HepG2 (cell line): ENCODE measurements around the gene PRR11. TPM values are rescaled to one million over a fixed set of nuclear protein-coding genes. Genes with fewer than 3 reads are reported as not detected.
"Not testable (repeated sequence)": the region's sequence is repeated elsewhere in the genome, so short reads cannot be mapped to it uniquely, and the experiment has no call there.

Experiments
- ATAC-seq: fragments of 200-7000 bp; cut with Tn5 transposase; 3 replicates; pipeline ENCODE4 v1.9.1; 2020; ENCODE audit warnings: mild to moderate bottlenecking, moderate library complexity
- BruUV-seq: library from RNA; stranded (reverse); fragments of 400-500 nt; replicated peaks from 2 replicates; lab custom pipeline; 2021; lab: Mats Ljungman, UMichigan
- CTCF ChIA-PET: fragments of 300-600 bp; formaldehyde crosslinking; extraction: SDS; loops from one replicate; lab custom pipeline; 2021; ENCODE audit warnings: low total read pairs, inconsistent platforms, low intra/inter-chr PET ratio; lab: Yijun Ruan, JAX
- POLR2A ChIA-PET: fragments of 350-600 bp; sonication (Branson Sonifier 250); formaldehyde crosslinking; loops from one replicate; lab custom pipeline; 2020; ENCODE audit warnings: antibody characterized with exemption, inconsistent platforms; lab: Yijun Ruan, JAX
- DNase-seq: peaks from one replicate; pipeline ENCODE4 v3.0.0-alpha.2; 2015; ENCODE audit warnings: low spot score
- FAIRE-seq: peaks from 3 replicates; lab custom pipeline; 2011; peaks lifted over from hg19 to GRCh38; lab: Jason Lieb, UNC
- H2AFZ ChIP-seq: one replicate; pipeline ENCODE4 v1.6.1; 2011; ENCODE audit warnings: low read length, inconsistent platforms
- H3K27ac ChIP-seq: fragments of 300-600 bp; 3 replicates; pipeline ENCODE4 v1.8.0; 2011; ENCODE audit warnings: mixed run types, mild to moderate bottlenecking, mixed read lengths, low read length, inconsistent platforms; ENCODE audit not compliant: insufficient read depth; ENCODE audit errors: extremely low read length
- H3K27me3 ChIP-seq, 2 experiments: fragments of 200-600 bp in 1 of 2; 2 replicates in 1 of 2; 3 replicates in 1 of 2; pipeline versions ENCODE4 v1.6.0 to v1.8.0; 2011; ENCODE audit warnings: low read length in 2 of 2, mild to moderate bottlenecking in 2 of 2, moderate library complexity in 2 of 2, inconsistent platforms in 1 of 2; ENCODE audit not compliant: insufficient read depth in 2 of 2, control insufficient read depth in 1 of 2
- H3K36me3 ChIP-seq, 2 experiments: fragments of 200-600 bp in 1 of 2; replicated peaks in 1 of 2; 2 replicates in 1 of 2; 3 replicates in 1 of 2; pipeline versions ENCODE4 v1.5.1 to v1.8.0; 2011; ENCODE audit warnings: low read length in 2 of 2, inconsistent platforms in 1 of 2; ENCODE audit not compliant: insufficient read depth in 2 of 2, control insufficient read depth in 1 of 2
- H3K4me1 ChIP-seq: 2 replicates; pipeline ENCODE4 v1.5.1; 2012; ENCODE audit warnings: low read length, inconsistent platforms; ENCODE audit not compliant: insufficient read depth
- H3K4me2 ChIP-seq: 2 replicates; pipeline ENCODE4 v1.6.0; 2011; ENCODE audit warnings: low read depth, low read length, inconsistent platforms
- H3K4me3 ChIP-seq, 3 experiments: fragments of 200-600 bp in 1 of 3; sonication (generic), shearing (Covaris generic) in 1 of 3; replicated peaks in 1 of 3; 2 replicates each; pipeline ENCODE4 v1.5.1; 2011 to 2016; ENCODE audit warnings: low read length in 3 of 3, inconsistent platforms in 2 of 3, low read depth in 2 of 3, mild to moderate bottlenecking in 2 of 3, control low read depth in 1 of 3, mixed read lengths in 1 of 3; ENCODE audit not compliant: insufficient read depth in 1 of 3
- H3K79me2 ChIP-seq: one replicate; pipeline ENCODE4 v1.6.1; 2011; ENCODE audit warnings: low read length, inconsistent platforms; ENCODE audit not compliant: insufficient read depth
- H3K9ac ChIP-seq: 2 replicates; pipeline ENCODE4 v1.6.0; 2011; ENCODE audit warnings: mild to moderate bottlenecking, low read depth, low read length, inconsistent platforms; ENCODE audit not compliant: insufficient read depth
- H3K9me3 ChIP-seq: 2 replicates; pipeline ENCODE4 v1.5.1; 2012; ENCODE audit warnings: mild to moderate bottlenecking, low read length
- H4K20me1 ChIP-seq: 2 replicates; pipeline ENCODE4 v1.6.0; 2011; ENCODE audit warnings: inconsistent platforms, mild to moderate bottlenecking, low read length, moderate library complexity; ENCODE audit not compliant: insufficient read depth
- PCBP2 ChIP-seq: fragments of 200-400 bp; formaldehyde crosslinking; optimal IDR thresholded peaks from 2 replicates; pipeline ENCODE3; 2018; ENCODE audit warnings: low read length, low read depth; ENCODE audit not compliant: poor library complexity, severe bottlenecking
- ZNF788 ChIP-seq: sonication (generic); formaldehyde crosslinking; IDR thresholded peaks from 2 replicates; pipeline ENCODE4 v1.5.0; 2020; ENCODE audit warnings: mild to moderate bottlenecking, missing genetic modification reagents, borderline replicate concordance
- WGBS: methylation state at CpG from one replicate; pipeline ENCODE4 v1.1.6; 2017; ENCODE audit warnings: low lambda C conversion rate; 5-methylcytosine and 5-hydroxymethylcytosine counted together
- in situ Hi-C: cut with HindIII; loops from 2 replicates; pipeline ENCODE4 v1.10.0; 2017; ENCODE audit warnings: low pct_unique_long_range_greater_than_20kb; ENCODE audit not compliant: extremely low pct_ligation_motif_present
- intact Hi-C: fragments of 100-400 bp; cut with micrococcal nuclease; formaldehyde crosslinking; loops from one replicate; pipeline ENCODE4 v1.10.0; 2022; ENCODE audit not compliant: unreplicated experiment
- polyA plus RNA-seq, 8 experiments: library from polyadenylated mRNA; depleted of rRNA in 3 of 8; stranded (reverse) in 7 of 8; unstranded in 1 of 8; fragments of >200 nt; fragmentation: Illumina TruSeq in 4 of 8; extraction: Trizol in 4 of 8; gene quantifications; 2 replicates each; pipeline versions ENCODE4 v1.2.1 to v1.2.3, GENCODE V29; 2011 to 2016; ENCODE audit warnings: low read depth in 4 of 8, missing spikeins in 1 of 8, mixed read lengths in 1 of 8; ENCODE audit not compliant: insufficient read depth in 1 of 8
- total RNA-seq, 5 experiments: library from RNA; depleted of rRNA; stranded (reverse); fragments of >200 nt; fragmentation: Illumina TruSeq; extraction: Trizol; gene quantifications; 2 replicates each; pipeline ENCODE4 v1.2.3, GENCODE V29; 2016; ENCODE audit warnings: low read depth in 1 of 5

PRR11 gene
- total and polyA plus RNA-seq, 2 of the 13 experiments (the other 11 are each of a cell fraction or from before 2014, with no cell fraction given), result 35.7 to 39.2 TPM

DNA sequence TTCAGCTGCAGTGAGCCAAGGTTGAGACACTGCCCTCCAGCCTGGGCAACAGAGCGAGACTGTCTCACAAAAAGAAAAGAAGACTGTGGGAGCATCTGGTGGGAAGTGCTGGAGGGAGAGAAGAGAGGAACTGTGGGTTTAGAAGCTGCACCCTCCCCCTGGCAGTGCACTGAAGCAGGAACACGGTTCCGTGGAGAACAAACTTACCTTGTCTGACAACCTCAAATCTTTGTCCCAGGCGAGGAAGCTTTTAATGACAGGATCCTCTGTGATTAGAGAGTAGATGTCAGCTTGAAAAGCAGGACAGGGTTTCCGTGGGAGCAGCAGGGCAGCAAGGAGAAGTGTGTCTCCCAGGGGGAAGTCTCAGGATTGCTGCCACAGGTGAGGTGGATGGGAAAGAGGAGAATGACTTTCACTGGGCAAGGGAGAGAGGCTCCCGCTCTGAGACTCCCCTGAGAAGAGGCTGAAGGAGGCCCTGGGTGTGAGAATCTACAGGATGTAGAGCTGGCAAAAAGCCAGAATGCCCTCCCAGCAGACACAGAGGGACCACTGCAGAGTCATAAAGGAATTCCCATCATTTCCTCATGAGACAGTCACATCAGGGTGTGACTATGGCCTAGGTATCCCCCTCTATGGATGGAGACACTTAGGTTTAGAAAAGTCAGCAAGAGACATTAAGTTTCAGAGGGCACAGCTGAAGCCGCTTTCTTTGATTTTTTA, 22.9 kb downstream of the PRR11 start (continued):
- TF ChIP-seq PCBP2, result no peak

DNA sequence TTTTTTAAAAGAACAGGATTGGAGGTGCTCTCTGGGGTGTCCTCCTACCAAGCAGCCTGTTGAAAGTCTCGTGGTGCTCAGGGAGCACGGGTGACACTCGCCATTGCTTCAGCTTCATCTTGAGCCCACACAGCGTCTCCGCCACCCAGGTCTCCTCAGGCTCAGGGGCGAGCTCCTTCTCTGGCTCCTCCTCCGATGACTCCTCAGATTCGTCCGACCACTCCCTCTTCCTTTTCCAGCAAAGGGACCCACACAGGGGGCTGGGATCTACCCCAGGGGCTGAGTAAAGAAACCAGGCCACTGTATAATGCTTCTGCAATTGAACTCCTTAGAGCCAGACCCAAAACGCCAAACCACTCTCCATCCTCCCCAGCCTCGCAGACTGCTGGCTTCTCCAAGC, 24.1 kb downstream of the PRR11 start:
- H4K20me1 ChIP-seq, ATAC-seq, H3K4me2 ChIP-seq, CTCF ChIA-PET, H3K79me2 ChIP-seq, H2AFZ ChIP-seq, FAIRE-seq, in situ Hi-C loops, H3K9ac ChIP-seq, H3K4me3 ChIP-seq, POLR2A ChIA-PET, intact Hi-C loops, H3K27ac ChIP-seq, DNase-seq, H3K27me3 ChIP-seq, H3K4me1 ChIP-seq, BruUV-seq, H3K9me3 ChIP-seq: not testable (repeated sequence)
- peaks cover 12 to 43% of the 10 kb centered on the region in 2 experiments; a peak in 4 of 5 replicates for H3K36me3 ChIP-seq
- 95% methylated on average over 11 of the region's 11 CpGs for WGBS

DNA sequence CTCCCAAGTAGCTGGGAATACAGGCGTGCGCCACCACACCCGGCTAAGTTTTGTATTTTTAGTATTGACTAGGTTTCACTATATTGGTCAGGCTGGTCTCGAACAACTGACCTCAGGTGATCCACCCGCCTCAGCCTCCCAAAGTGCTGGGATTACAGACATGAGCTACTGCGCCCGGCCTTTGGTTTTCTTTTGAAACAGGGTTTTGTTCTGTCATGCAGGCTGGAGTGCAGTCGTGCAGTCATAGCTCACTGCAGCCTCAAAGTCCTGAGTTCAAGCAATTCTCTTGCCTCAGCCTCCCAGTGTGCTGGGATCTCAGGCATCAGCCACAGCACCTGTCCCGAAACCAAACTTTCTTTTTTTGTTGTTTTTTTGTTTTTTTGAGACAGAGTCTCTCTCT, 25.1 kb downstream of the PRR11 start:
- intact Hi-C loops (no loop called here), in situ Hi-C loops (no loop called here)
- H3K27me3 ChIP-seq, result no peaks in the 10 kb centered on the region
- no peaks in the 10 kb centered on the region for H3K4me1 ChIP-seq
- DNase-seq, result no peak
- no peak for TF ChIP-seq ZNF788 (CRISPR knock-in tag)
- H3K9ac ChIP-seq, result no peak overlapping the region
- H3K4me3 ChIP-seq, result no peak overlapping the region
- no peak overlapping the region for H3K27ac ChIP-seq
- ChIA-PET CTCF (no interaction called here), POLR2A (no interaction called here)
- H3K36me3 ChIP-seq, result peaks cover 7 to 44% of the 10 kb centered on the region in 2 experiments; a peak in 4 of 5 replicates
- H2AFZ ChIP-seq, result no peak overlapping the region
- no peak overlapping the region for H3K4me2 ChIP-seq
- H4K20me1 ChIP-seq, result no peaks in the 10 kb centered on the region
- 94% methylated on average over 9 of the region's 9 CpGs for WGBS
- no peaks in the 10 kb centered on the region for H3K79me2 ChIP-seq
- no peak for ATAC-seq
- BruUV-seq, result no TSS peak
- no peak for FAIRE-seq
- no peaks in the 10 kb centered on the region for H3K9me3 ChIP-seq
